GM18870 (cell line): Measurements from ENCODE around the gene CCRL2.
"Not testable (repeated sequence)": the region's sequence is repeated elsewhere in the genome, so short reads cannot be mapped to it uniquely, and the experiment has no call there.

Experiments used
- ATAC-seq: cut with Tn5 transposase; IDR thresholded peaks from one replicate; pipeline ENCODE4 v1.9.1; 2021; ENCODE audit warnings: moderate library complexity; ENCODE audit not compliant: unreplicated experiment

CCRL2 gene

DNA sequence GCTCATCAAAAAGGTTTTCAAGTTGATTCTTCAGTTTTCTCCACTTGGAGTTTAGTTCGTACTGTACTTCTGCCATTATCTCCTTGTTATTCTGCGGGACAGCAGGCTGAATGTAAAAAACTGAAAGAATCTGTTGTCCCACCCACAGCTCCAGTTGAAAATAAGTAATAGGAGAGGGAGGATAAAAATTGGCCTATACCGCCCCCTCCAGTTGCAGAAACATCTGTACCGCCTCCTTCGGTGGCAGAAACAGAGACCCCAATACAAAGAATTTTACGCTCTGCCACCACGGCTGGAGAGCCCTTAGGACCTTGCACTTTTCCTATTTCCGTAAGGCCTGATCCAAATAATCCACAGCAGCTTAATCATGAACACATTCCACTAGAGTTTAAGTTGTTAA is 20.3 kb downstream of the CCRL2 start:
- not testable (repeated sequence) for ATAC-seq

DNA sequence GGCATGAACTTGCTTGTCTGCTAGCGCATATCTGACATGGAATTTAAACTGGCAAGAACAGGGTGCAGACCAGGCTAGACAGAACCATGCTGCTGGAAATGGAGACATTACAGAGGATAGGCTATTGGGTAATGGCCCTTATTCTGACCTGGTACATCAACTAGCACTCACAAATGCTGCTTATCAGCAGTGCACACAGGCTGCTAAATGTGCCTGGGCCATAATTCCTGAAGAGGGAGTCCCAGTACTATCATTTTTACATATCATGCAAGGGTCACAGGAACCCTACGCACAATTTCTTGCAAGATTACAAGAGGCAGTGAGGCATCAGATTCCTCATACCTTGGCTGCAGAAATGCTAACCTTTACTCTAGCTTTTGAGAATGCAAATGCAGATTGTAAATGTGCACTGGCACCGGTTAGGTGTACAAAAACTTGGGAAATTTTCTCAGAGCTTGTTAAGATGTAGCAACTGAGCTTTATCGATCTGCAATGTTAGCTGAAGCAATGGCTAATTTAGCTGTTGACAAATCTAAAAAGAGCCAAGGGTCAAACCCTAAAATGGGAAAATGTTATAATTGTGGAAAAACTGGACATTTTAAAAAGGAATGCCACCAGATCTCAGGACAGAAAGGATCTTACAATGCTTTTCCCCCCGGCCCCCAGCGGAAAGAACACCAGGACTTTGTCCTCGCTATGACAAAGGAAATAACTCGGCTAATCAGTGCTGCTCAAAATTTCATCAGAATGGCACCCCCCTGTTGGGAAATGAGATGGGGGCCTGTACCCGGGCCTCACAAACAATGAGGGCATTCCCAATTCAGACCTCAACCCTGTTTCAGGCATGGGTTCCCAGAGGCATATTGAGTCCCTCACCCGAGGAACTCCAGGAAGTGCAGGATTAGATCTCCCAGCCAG is 21.1 kb downstream of the CCRL2 start:
- ATAC-seq, result no peak

DNA sequence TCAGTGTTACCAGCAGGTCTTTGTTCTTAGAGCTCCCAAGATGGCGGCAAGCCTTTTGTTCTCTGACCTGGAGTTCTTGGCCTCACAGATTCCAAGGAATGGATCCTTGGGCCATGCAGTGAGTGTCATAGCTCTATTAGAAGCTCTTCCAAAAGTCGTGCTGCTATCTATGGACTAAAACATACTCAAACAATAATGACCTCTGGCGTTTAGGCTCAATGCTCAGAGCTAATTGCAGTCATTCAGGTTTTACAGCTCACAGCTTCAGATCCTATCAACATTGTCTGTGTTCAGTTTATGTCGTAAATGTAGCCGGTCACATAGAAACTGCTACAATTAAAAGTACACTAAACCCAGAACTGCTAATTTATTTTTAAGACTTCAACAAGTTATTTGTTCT is 22.2 kb downstream of the CCRL2 start:
- no peak for ATAC-seq

DNA sequence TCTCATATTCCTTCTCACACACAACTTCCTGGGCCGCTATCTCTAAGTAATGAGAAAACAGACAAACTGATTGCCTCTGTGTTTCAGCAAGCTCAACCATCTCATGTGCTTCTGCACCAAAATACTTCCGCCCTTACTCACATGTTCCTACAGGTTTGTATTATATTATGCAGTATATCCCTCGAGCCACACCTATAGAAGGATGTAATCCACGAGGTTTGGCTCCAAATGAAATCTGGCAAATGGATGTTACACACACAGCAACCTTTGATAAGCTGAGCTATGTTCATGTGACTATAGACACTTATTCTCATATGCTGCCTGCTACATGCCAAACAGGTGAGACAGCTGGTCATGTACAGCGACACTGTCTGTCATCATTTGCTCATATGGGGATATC is 22.6 kb downstream of the CCRL2 start:
- no peak for ATAC-seq

DNA sequence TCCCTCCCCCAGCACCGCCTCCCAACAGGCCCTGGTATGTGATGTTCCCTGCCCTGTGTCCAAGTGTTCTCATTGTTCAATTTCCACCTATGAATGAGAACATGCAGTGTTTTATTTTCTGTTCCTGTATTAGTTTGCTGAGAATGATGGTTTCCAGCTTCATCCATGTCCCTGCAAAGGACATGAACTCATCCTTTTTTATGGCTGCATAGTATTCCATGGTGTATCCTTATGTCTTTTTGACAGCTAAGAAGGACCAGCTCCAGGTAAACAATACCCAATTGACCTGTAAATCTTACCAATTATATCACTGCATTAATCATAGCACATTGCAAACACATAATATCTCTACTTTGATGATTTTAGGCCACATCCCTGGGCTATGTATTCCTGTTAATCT is 23.8 kb downstream of the CCRL2 start:
- ATAC-seq, result not testable (repeated sequence)

DNA sequence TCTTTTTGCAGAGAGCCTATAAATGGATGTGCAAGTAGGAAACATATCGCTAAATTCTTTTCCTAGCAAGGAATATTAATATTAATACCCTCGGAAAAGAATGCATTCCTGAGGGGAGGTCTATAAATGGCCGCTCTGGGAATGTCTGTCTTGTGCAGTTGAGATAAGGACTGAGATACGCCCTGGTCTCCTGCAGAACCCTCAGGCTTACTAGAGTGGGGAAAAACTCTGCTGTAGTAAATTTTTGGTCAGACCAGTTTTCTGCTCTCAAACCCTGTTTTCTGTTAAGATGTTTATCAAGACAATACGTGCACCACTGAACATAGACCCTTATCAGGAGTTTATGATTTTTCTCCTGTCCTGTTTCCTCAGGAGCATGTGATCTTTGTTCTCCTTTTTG is 24.8 kb downstream of the CCRL2 start:
- ATAC-seq, result not testable (repeated sequence)

DNA sequence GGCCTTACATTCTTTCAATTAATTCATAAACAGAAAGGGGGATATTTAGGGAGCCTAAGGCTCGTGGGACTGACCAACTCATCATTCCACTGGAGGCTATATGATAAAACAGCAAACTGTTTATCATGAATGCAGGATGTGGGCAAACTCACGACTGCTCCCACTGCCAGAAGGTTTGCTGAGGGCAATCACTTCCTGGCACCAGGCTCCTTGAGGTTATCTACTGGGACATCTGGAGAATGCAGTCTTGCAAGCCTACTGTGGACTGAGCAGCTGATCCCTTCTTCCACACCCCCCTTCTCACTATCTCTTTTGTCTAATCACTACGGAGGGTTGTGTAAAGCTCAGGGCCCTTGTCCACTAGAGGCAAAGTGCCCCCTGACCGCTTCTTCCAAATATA is 26.1 kb downstream of the CCRL2 start:
- not testable (repeated sequence) for ATAC-seq

DNA sequence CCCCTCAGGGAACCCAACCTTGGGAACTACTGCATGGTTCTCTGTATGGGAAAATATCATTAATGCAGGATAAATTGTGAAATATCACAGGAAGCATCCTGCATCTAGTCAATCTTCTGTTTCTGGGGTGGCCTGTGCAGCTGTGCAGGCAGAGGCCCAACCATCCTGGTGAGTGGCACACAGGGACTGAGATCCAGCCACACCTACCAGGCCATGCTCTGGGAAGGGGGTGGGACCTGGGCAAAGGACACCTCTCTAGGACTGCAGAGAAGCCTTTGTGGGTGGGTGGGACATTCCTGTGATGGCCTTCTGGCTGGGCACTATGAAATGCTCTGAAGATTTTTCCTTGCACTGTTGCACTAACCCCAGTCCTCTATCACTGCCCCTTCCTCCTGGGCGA is 26.8 kb downstream of the CCRL2 start:
- ATAC-seq, result no peak

DNA sequence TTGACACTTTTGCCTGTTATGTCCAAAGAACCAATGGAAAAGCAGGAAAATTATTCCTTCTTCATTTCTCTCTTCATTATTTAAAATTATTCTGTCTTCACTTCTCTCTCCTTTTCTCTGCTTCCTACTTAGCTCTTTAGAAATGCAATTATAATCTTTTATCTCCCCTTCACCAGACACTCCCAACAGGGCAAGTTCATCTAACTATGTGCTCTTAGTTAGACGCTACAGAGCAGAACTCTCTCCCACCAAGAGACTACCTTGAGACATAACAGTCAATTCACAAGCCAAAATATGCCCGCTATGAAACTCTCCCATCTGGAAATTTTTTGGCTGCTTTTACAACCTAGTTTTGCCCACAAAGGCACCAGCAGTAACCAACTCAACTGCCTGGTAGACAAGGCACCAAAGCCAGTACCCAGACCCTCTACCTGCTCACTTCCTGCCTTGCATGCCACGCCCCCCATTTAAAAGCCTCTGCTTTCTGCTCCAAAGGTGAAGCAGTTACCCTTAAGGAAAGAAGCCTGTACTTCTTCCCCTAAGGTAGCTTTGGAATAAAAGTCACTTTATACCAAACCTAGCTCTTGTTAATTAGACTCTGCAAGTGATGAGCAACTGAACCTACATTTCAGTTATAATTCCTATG is 28.1 kb downstream of the CCRL2 start:
- ATAC-seq, result no peak

DNA sequence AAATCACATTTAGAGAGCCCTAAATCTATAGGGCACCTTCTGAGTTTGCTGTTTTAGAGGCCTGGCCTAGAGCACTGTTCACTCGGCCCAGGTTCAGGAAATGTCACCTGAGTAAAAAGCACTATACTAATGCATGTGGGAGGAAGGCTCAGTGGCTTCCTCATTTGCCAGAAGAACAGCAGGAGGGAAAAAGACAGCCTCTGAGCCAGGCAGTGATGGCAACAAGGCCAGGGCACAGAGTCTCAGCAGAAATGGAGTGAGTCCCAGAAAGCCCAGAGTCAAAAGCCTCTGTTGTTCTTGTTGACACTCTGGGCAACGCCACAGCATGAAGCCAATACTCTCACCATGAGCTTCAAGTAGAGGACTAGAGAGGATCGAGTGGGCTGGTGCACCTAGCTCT is 31.8 kb downstream of the CCRL2 start:
- ATAC-seq, result no peak

DNA sequence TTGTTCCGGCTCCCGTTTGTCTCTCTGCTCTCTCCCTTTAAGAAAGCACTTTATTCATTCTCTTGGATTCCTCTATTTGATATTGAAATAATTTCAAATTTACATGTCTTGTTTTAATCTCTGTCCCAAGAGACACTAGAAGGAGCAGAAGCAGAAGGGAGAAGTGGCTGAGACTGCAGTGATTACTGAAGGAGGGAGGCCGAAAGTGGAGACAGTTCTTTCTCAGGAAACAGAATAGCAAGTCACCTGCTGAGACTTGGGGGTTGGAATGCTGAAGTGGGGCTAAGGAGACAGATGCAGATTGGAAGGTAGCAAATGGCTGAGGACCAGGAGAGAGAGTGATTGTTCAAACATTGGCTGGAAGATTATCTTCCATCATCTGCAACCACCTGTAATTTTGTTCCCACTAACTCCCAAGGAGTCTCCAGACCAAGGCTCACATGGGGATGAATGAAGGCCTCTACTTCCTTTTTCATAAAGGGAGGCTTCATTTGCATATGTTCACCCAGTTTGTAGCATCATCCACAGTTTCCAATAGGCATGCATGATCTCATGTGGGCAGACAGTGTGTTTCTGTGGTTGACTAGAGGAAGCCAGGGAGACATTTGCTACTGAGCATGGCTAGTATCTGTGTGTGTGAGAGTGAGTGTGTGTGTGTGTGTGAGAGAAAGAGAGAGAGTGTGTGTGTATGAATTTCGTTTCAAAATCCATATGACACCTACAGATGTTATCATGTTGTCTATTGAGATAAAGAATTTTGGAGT is 33.7 kb downstream of the CCRL2 start:
- peak; percentile 84 for ATAC-seq

DNA sequence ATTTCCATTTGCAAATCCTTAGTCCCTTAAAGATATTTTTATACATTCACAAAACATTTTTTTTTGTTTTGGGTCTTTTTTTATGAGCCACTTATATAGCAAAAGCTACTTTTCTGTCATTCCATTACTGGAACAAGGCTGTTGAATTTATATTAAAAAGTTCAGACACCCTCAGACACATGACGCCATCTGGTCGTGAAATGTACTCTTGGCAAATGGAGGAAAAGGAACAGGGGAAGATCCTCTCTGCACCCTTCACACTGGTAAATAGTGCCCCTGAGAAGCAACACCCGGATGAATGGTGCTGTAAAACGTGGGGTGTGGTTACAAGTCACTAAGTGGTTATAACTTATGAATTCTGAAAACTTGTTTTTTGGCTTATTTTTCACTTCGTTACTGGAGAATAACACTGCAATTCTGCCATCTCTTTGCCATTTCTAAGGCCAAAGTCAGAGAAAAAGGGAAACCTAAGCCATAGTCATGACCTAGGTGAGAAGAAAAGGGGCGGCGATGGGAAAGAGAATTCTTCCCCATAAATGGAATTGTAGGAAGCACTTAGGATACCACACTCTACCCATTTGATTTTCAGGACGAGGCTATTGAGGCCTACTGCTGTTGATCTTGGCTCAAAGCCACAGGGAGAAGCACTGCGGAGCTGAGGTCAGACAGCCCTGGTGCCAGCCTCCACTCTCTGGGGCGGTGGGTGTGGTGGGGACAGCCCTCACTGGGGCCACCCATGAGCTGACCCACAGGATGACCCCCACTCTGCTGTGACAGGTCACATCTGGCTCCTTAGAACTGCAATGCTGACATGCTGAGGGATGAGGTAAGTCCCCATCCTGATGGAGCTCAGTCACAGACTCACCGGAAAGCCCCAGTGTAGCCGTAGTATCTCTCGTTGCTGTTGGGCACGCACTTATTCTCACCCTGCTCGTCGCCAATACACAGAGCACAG is 35.8 kb downstream of the CCRL2 start:
- ATAC-seq, result no peak

DNA sequence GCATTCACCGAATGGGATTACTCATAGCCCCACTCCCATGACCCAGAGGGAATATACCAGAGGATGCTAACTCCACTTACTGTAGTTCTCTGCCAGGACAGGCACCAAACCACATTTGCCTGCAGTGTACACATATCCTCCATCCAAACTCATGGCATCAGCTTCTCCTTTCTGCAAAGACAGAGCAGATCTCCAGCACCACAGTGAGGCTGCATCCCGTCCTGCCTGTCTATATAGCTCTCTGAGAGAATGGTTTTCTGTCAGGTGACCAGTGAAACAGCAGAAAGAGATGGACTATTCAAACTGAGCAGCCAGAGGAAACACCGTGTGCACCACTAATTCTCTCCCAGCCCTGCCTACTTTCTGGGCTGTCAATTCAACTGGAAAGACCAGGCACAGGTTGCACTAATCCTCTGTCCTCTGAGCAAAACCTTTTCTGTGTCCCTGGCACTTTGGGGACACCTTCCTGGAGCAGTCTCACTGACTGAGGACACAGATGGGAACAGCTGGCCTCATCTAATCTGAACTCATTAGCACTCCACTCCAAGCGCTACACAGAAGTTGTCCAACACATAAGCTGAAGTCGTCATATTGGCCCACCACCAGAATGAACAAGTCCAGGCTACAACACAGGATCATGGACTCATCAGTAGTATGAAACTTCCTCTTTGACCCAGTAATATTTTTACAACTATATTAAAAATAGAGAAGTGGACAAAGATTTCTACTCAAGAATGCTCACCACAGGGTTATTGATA is 40.3 kb downstream of the CCRL2 start:
- ATAC-seq, result no peak

DNA sequence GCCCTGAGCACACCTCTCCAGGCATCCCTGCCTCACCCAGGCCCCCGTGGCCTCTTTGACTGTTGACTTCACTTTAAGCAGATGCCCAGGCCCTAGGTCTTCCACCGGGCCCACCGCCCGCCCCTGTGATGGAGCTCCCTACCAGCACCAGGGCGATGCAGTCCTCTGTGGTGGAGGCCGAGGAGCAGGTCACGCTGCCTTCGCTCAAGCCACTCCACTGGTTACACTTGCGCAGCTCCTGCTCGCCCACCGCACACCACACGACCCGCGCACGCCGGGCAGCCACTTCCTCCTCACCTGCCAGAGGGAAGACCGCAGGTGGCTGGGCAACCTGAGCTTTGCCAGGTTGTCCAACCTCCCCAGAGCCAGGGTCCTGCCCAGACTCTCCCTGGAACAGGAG is 41.7 kb downstream of the CCRL2 start:
- no peak for ATAC-seq

DNA sequence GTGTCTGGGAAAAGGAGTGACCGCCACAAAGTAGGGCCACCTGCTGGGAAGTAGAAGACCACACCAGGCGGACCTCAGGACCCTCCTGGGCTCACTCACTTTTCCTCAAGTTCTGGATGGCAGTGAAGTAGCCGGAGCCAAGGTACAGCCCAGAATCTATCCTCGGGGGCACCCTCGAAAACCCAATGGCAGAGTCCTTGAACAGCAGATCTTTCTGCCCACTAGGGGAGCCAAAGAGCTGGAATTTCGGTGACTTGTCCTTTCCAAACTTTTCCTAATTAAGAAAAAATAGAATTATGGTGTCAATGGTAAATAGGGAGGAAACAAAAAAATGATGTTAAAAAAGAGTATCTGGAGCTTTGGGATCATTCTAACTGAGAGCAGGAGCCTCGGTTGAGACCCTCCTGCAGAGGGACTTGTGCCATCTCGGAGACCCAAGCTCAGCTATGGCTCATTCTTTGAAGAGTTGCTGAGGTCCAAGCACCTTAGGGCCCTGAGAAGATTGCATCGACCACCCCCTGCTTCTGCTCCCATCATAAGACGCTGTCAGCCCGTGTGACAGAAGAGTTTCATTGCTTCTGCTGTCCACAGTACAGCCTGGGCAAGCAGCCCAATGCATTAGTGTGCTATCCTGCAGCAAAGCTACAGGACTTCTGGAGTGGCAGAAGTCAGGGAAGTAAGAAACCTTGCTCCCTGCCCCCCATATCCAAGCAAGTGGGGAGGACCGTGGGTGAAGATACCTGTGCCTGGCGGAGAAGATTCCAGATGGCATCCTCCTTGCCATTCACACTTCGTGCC is 42.9 kb downstream of the CCRL2 start:
- ATAC-seq, result no peak

DNA sequence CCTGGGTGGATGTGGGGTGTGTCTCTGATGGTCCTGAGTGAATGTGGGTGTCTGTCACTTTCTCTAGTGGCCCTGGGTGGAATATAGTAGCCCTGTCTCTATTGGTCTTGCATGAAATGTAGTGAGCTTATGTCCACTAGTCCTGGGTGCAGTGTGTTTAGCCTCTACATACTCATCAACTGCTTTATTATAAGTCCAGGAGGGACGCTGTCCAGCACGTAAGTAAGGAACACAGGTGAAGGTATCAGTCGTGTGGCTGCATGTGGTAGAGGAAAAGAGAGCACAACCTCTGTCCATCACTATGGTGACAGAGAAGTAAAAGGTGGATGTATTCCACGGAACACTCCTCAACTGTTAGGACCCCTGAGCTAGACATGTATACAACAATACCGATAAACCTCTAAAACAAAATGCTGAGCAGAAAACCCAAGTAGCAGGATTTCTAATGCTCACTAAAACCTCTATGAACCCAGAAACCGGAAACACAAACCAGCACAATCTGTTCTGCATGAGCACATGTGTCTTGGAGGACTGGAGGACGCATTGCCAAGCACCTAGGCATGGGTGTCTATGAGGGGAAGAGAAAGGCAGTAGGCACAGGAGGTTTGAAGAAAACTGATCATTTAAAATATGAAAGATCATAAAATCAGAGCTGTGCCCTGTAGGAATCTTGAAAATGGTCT is 46.6 kb downstream of the CCRL2 start:
- no peak for ATAC-seq

DNA sequence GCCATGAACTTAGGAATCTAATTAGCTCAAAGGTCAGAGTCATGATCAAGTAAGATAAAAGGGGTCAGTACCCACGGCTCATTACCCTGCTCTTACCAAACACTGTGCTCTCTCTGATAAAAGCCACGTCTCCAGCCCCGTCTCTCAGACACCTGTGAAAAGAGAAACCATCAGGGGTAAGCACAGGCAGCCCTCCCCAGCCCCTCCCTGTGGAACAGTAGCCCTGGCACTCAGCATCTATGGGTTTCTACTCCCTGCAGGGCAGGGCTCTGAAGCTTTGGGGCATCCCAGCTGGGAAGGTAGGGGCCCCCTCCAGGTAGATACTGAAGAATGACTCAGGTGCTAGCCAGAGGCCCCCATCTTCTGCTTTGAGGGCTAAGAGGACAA is 47.1 kb downstream of the CCRL2 start:
- ATAC-seq, result no peak

DNA sequence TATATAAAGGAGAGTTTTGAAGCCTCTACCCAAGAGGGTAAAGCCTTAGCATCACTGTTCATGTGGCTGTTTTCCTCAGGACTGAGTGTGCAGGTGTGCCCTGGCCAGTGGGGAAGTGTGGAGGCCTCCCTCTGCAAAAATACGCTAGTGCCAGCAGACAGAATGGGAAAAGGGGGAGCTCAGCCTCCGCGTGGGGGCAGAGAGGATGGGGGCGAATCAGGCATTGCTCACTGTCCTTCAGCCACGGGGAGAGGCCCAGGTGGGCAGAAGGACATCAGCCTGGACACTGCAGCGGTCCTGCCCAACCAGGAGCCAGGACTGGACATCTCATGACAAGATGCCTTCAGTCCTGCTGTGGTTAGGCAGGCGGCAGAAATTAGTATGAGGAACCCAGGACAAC is 47.5 kb downstream of the CCRL2 start:
- no peak for ATAC-seq
